ENCODE results near the gene GABRB1.

GRCh38 chr4:47451657-47452056, 420.3 kb downstream of the GABRB1 start:
- TF ChIP-seq, protein P1, sequence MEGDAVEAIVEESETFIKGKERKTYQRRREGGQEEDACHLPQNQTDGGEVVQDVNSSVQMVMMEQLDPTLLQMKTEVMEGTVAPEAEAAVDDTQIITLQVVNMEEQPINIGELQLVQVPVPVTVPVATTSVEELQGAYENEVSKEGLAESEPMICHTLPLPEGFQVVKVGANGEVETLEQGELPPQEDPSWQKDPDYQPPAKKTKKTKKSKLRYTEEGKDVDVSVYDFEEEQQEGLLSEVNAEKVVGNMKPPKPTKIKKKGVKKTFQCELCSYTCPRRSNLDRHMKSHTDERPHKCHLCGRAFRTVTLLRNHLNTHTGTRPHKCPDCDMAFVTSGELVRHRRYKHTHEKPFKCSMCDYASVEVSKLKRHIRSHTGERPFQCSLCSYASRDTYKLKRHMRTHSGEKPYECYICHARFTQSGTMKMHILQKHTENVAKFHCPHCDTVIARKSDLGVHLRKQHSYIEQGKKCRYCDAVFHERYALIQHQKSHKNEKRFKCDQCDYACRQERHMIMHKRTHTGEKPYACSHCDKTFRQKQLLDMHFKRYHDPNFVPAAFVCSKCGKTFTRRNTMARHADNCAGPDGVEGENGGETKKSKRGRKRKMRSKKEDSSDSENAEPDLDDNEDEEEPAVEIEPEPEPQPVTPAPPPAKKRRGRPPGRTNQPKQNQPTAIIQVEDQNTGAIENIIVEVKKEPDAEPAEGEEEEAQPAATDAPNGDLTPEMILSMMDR (conservative IDR thresholded peaks at IDR 0.05; ENCODE audit: low read depth in 2 of 2): no peak
- TF ChIP-seq POLR2AphosphoS5 (IDR thresholded peaks at IDR 0.05; ENCODE audit: low read depth) (no peak), EZH2 (IDR thresholded peaks at IDR 0.05; ENCODE audit: low read depth, unreplicated experiment) (no peak), ETS1 (IDR thresholded peaks at IDR 0.05) (no peak)
- TF ChIP-seq, protein P2, sequence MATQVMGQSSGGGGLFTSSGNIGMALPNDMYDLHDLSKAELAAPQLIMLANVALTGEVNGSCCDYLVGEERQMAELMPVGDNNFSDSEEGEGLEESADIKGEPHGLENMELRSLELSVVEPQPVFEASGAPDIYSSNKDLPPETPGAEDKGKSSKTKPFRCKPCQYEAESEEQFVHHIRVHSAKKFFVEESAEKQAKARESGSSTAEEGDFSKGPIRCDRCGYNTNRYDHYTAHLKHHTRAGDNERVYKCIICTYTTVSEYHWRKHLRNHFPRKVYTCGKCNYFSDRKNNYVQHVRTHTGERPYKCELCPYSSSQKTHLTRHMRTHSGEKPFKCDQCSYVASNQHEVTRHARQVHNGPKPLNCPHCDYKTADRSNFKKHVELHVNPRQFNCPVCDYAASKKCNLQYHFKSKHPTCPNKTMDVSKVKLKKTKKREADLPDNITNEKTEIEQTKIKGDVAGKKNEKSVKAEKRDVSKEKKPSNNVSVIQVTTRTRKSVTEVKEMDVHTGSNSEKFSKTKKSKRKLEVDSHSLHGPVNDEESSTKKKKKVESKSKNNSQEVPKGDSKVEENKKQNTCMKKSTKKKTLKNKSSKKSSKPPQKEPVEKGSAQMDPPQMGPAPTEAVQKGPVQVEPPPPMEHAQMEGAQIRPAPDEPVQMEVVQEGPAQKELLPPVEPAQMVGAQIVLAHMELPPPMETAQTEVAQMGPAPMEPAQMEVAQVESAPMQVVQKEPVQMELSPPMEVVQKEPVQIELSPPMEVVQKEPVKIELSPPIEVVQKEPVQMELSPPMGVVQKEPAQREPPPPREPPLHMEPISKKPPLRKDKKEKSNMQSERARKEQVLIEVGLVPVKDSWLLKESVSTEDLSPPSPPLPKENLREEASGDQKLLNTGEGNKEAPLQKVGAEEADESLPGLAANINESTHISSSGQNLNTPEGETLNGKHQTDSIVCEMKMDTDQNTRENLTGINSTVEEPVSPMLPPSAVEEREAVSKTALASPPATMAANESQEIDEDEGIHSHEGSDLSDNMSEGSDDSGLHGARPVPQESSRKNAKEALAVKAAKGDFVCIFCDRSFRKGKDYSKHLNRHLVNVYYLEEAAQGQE (IDR thresholded peaks at IDR 0.05; ENCODE audit: unreplicated experiment): no peak

Data from GM23338 (cell line).